ENCODE results near the gene MLPH. TPM values are rescaled to one million over a fixed set of nuclear protein-coding genes. Genes with fewer than 3 reads are reported as not detected.

MLPH gene
- total and polyA plus RNA-seq, 4 donors, result 2.3 to 10.1 (median 3.9) TPM

GRCh38 chr2:237508361-237508760 is 21.3 kb downstream of the MLPH start:
- H3K27me3 ChIP-seq (ENCODE audit: control insufficient read depth in 1 of 2, insufficient read depth in 2 of 2, low read length in 1 of 2), result no peaks in the 10 kb centered on the region
- no peaks in the 10 kb centered on the region for H3K4me1 ChIP-seq (ENCODE audit: control insufficient read depth in 1 of 2, insufficient read depth in 2 of 2, low read length in 2 of 2)
- no peaks in the 10 kb centered on the region for H3K36me3 ChIP-seq (ENCODE audit: control insufficient read depth in 1 of 2, insufficient read depth in 2 of 2, low read length in 1 of 2)
- H3K4me3 ChIP-seq (ENCODE audit: low read length in 2 of 2), result no peak overlapping the region
- H3K27ac ChIP-seq (ENCODE audit: low read depth in 1 of 2, low read length in 2 of 2), result no peak overlapping the region
- 86 to 89% methylated on average over 4 of the region's 4 CpGs for WGBS, 2 donors
- ATAC-seq (ENCODE audit: low FRiP score) (no peak), DNase-seq (no peak)
- intact Hi-C loops (cut with DNase I), result no loop called here
- H3K9me3 ChIP-seq (ENCODE audit: control insufficient read depth, low read length), result no peaks in the 10 kb centered on the region

DNA sequence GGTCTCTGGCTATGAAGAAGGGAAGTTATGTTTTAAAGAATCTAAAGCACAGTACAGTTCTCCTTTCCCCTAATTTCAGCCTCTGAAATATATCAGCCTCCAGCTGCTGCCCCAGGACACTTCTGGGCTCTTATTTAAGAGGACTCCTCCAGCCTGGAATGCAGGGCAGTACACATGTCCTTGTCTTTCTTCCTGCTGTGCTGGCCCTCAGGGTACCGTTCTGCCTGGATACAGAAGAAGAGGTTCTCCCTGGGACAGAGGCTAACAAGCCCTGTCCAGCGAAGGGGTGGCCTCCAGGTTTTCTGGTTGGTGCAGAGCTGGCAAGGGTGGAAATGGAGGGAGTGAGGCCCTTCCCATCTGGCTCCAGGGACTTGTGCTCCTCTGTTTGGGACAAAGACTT is 22.1 kb downstream of the MLPH start:
- Histone ChIP-seq H3K4me1 (ENCODE audit: control insufficient read depth in 1 of 2, insufficient read depth in 2 of 2, low read length in 2 of 2) (no peaks in the 10 kb centered on the region), H3K9me3 (ENCODE audit: control insufficient read depth, low read length) (no peaks in the 10 kb centered on the region), H3K27me3 (ENCODE audit: control insufficient read depth in 1 of 2, insufficient read depth in 2 of 2, low read length in 1 of 2) (no peaks in the 10 kb centered on the region), H3K4me3 (ENCODE audit: low read length in 2 of 2) (no peak overlapping the region), H3K36me3 (ENCODE audit: control insufficient read depth in 1 of 2, insufficient read depth in 2 of 2, low read length in 1 of 2) (no peaks in the 10 kb centered on the region), H3K27ac (ENCODE audit: low read depth in 1 of 2, low read length in 2 of 2) (no peak overlapping the region)
- ATAC-seq (ENCODE audit: low FRiP score), result no peak
- intact Hi-C loops (cut with DNase I), result no loop called here
- no peak for DNase-seq
- 73 to 90% methylated on average over 2 of the region's 2 CpGs for WGBS, 2 donors

- intact Hi-C loops (cut with DNase I), result loop anchor here (5.0 kb wide), 1 partner anchor 237 kb away; no protein-coding TSS in a partner anchor
- 74 to 82% methylated on average over 7 of the region's 7 CpGs for WGBS, 2 donors
- no peaks in the 10 kb centered on the region for H3K27me3 ChIP-seq (ENCODE audit: control insufficient read depth in 1 of 2, insufficient read depth in 2 of 2, low read length in 1 of 2)
- ATAC-seq (ENCODE audit: low FRiP score), result no peak
- no peak for DNase-seq
- H3K27ac ChIP-seq (ENCODE audit: low read depth in 1 of 2, low read length in 2 of 2), result no peak overlapping the region
- no peaks in the 10 kb centered on the region for H3K4me1 ChIP-seq (ENCODE audit: control insufficient read depth in 1 of 2, insufficient read depth in 2 of 2, low read length in 2 of 2)
- no peaks in the 10 kb centered on the region for H3K36me3 ChIP-seq (ENCODE audit: control insufficient read depth in 1 of 2, insufficient read depth in 2 of 2, low read length in 1 of 2)
- H3K4me3 ChIP-seq (ENCODE audit: low read length in 2 of 2), result no peak overlapping the region
- no peaks in the 10 kb centered on the region for H3K9me3 ChIP-seq (ENCODE audit: control insufficient read depth, low read length)
Observed at GRCh38 chr2:237509905-237510304, 22.9 kb downstream of the MLPH start.

- H3K4me3 ChIP-seq (ENCODE audit: low read length in 2 of 2), result no peak overlapping the region
- H3K36me3 ChIP-seq (ENCODE audit: control insufficient read depth in 1 of 2, insufficient read depth in 2 of 2, low read length in 1 of 2), result no peaks in the 10 kb centered on the region
- ATAC-seq (ENCODE audit: low FRiP score), result no peak
- H3K27ac ChIP-seq (ENCODE audit: low read depth in 1 of 2, low read length in 2 of 2), result no peak overlapping the region
- H3K4me1 ChIP-seq (ENCODE audit: control insufficient read depth in 1 of 2, insufficient read depth in 2 of 2, low read length in 2 of 2), result no peaks in the 10 kb centered on the region
- H3K27me3 ChIP-seq (ENCODE audit: control insufficient read depth in 1 of 2, insufficient read depth in 2 of 2, low read length in 1 of 2), result no peaks in the 10 kb centered on the region
- intact Hi-C loops (cut with DNase I), result loop anchor here (5.0 kb wide), 1 partner anchor 237 kb away; no protein-coding TSS in a partner anchor
- DNase-seq, result no peak
- H3K9me3 ChIP-seq (ENCODE audit: control insufficient read depth, low read length), result no peaks in the 10 kb centered on the region
- 91 to 95% methylated on average over 21 of the region's 21 CpGs for WGBS, 2 donors
Observed at GRCh38 chr2:237510502-237511217, 23.6 kb downstream of the MLPH start.

- no peak overlapping the region for H3K4me3 ChIP-seq (ENCODE audit: low read length in 2 of 2)
- WGBS, 2 donors, result 91 to 94% methylated on average over 1 of the region's 1 CpG
- no peaks in the 10 kb centered on the region for H3K36me3 ChIP-seq (ENCODE audit: control insufficient read depth in 1 of 2, insufficient read depth in 2 of 2, low read length in 1 of 2)
- H3K27ac ChIP-seq (ENCODE audit: low read depth in 1 of 2, low read length in 2 of 2), result no peak overlapping the region
- H3K27me3 ChIP-seq (ENCODE audit: control insufficient read depth in 1 of 2, insufficient read depth in 2 of 2, low read length in 1 of 2), result no peaks in the 10 kb centered on the region
- H3K9me3 ChIP-seq (ENCODE audit: control insufficient read depth, low read length), result no peaks in the 10 kb centered on the region
- ATAC-seq (ENCODE audit: low FRiP score) (no peak), DNase-seq (no peak)
- no peaks in the 10 kb centered on the region for H3K4me1 ChIP-seq (ENCODE audit: control insufficient read depth in 1 of 2, insufficient read depth in 2 of 2, low read length in 2 of 2)
- intact Hi-C loops (cut with DNase I), result loop anchor here (5.0 kb wide), 1 partner anchor 236 kb away; no protein-coding TSS in a partner anchor
Observed at GRCh38 chr2:237511433-237511832, 24.4 kb downstream of the MLPH start.

GRCh38 chr2:237511885-237512405 is 24.9 kb downstream of the MLPH start:
- no peak overlapping the region for H3K4me3 ChIP-seq (ENCODE audit: low read length in 2 of 2)
- no peaks in the 10 kb centered on the region for H3K4me1 ChIP-seq (ENCODE audit: control insufficient read depth in 1 of 2, insufficient read depth in 2 of 2, low read length in 2 of 2)
- no peak overlapping the region for H3K27ac ChIP-seq (ENCODE audit: low read depth in 1 of 2, low read length in 2 of 2)
- ATAC-seq (ENCODE audit: low FRiP score) (no peak), DNase-seq (no peak)
- no peaks in the 10 kb centered on the region for H3K27me3 ChIP-seq (ENCODE audit: control insufficient read depth in 1 of 2, insufficient read depth in 2 of 2, low read length in 1 of 2)
- WGBS, 2 donors, result 88 to 91% methylated on average over 17 of the region's 17 CpGs
- H3K36me3 ChIP-seq (ENCODE audit: control insufficient read depth in 1 of 2, insufficient read depth in 2 of 2, low read length in 1 of 2), result no peaks in the 10 kb centered on the region
- intact Hi-C loops (cut with DNase I), result loop anchor here (2.0 to 5.0 kb wide), 3 partner anchors 59 to 235 kb away; no protein-coding TSS in a partner anchor
- H3K9me3 ChIP-seq (ENCODE audit: control insufficient read depth, low read length), result no peaks in the 10 kb centered on the region

DNA sequence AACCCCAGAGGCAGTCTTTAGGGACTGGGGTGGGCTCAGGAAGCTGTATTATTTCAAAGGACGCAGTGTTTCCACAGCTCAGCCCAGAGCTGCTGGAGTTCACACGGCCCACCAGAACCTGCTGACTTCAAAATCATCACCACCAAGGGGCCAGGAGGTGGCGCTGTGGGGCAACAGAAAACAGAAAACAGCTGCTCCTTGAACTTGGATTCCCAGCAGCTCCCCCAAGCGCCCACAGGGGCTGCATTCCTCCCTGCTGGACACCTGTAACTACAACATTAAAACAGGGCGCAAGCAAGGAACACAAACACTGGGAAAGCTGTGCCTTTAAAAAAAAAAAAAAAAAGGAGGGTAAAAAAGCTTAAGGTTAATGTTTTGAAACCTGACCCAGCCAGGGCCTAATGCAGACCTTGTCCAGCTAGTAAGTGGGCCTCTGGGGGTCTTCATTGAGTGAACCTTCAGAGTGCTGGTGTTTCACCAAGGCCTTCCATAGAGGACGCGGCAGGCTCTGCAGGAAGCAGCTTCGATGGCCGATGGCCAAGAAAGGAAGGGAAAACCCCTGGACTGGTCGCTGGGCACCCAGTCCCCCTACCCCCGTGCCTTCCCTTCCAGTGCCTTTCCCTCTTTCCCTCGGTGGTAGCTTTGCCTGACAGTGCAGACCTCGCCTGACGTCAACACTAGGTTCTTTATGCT is 25.9 kb downstream of the MLPH start:
- no peaks in the 10 kb centered on the region for H3K4me1 ChIP-seq (ENCODE audit: control insufficient read depth in 1 of 2, insufficient read depth in 2 of 2, low read length in 2 of 2)
- no peak overlapping the region for H3K27ac ChIP-seq (ENCODE audit: low read depth in 1 of 2, low read length in 2 of 2)
- intact Hi-C loops (cut with DNase I), result loop anchor here (2.0 to 5.0 kb wide), 3 partner anchors 58 to 234 kb away; no protein-coding TSS in a partner anchor
- no peaks in the 10 kb centered on the region for H3K9me3 ChIP-seq (ENCODE audit: control insufficient read depth, low read length)
- no peak overlapping the region for H3K4me3 ChIP-seq (ENCODE audit: low read length in 2 of 2)
- no peaks in the 10 kb centered on the region for H3K36me3 ChIP-seq (ENCODE audit: control insufficient read depth in 1 of 2, insufficient read depth in 2 of 2, low read length in 1 of 2)
- ATAC-seq (ENCODE audit: low FRiP score) (peak; percentile 75), DNase-seq (peak; percentile 87 to 95)
- WGBS, 2 donors, result 33 to 36% methylated on average over 14 of the region's 14 CpGs
- no peaks in the 10 kb centered on the region for H3K27me3 ChIP-seq (ENCODE audit: control insufficient read depth in 1 of 2, insufficient read depth in 2 of 2, low read length in 1 of 2)

GRCh38 chr2:237513693-237514092 is 26.6 kb downstream of the MLPH start:
- WGBS, 2 donors, result 86% methylated on average over 9 of the region's 9 CpGs
- H3K27ac ChIP-seq (ENCODE audit: low read depth in 1 of 2, low read length in 2 of 2), result no peak overlapping the region
- DNase-seq, result no peak

More at GRCh38 chr2:237513693-237514092, 26.6 kb downstream of the MLPH start:
- no peaks in the 10 kb centered on the region for H3K4me1 ChIP-seq (ENCODE audit: control insufficient read depth in 1 of 2, insufficient read depth in 2 of 2, low read length in 2 of 2)
- no peaks in the 10 kb centered on the region for H3K36me3 ChIP-seq (ENCODE audit: control insufficient read depth in 1 of 2, insufficient read depth in 2 of 2, low read length in 1 of 2)
- no peak overlapping the region for H3K4me3 ChIP-seq (ENCODE audit: low read length in 2 of 2)
- no peaks in the 10 kb centered on the region for H3K27me3 ChIP-seq (ENCODE audit: control insufficient read depth in 1 of 2, insufficient read depth in 2 of 2, low read length in 1 of 2)
- intact Hi-C loops (cut with DNase I), result loop anchor here (2.0 to 5.0 kb wide), 3 partner anchors 57 to 234 kb away; no protein-coding TSS in a partner anchor
- no peaks in the 10 kb centered on the region for H3K9me3 ChIP-seq (ENCODE audit: control insufficient read depth, low read length)
- no peak for ATAC-seq (ENCODE audit: low FRiP score)
